Mammary microvascular endothelial cell (primary cell): ENCODE results near the gene FOXRED2. TPM values are rescaled to one million over a fixed set of nuclear protein-coding genes. Genes with fewer than 3 reads are reported as not detected.

Experiments used
- total RNA-seq: library from RNA; depleted of rRNA; stranded (reverse); fragments of >200 nt; gene quantifications from 2 replicates; pipeline ENCODE4 v1.2.3, GENCODE V29; 2015

The FOXRED2 gene
- 11.0 and 15.7 TPM in 2 replicates for total RNA-seq

GRCh38 chr22:36506637-36507517, at the start of gene FOXRED2:
FOXRED2 (minus strand) TSS chr22:36507040; CDS start chr22:36506422, 618 bp downstream.

GRCh38 chr22:36528795-36529751, 22.2 kb upstream of the FOXRED2 start, which contains the start of gene EIF3D:
EIF3D (minus strand) TSS chr22:36529166; CDS start chr22:36526121, 3,045 bp downstream.

GRCh38 chr22:36481393-36482168, 25.3 kb downstream of the FOXRED2 start, which contains the start of gene TXN2:
TXN2 (minus strand) TSS chr22:36481640; CDS start chr22:36480837, 803 bp downstream.

Other genes with a start within 250 kb of the FOXRED2 start
- 1,070 and 1,081 TPM in 2 replicates for gene MYH9, start 119.1 kb downstream of the FOXRED2 start, total RNA-seq
- gene TXN2, start 25.4 kb downstream of the FOXRED2 start, total RNA-seq = 94.2 and 97.7 TPM in 2 replicates
- 364 and 411 TPM in 2 replicates for gene EIF3D, start 22.1 kb upstream of the FOXRED2 start, total RNA-seq
- gene CACNG2, start 196.7 kb upstream of the FOXRED2 start, total RNA-seq = not detected in 2 replicates